GM12874 (cell line): ENCODE results near the gene LIFR.

Source experiments
- CTCF ChIP-seq: IDR thresholded peaks from 2 replicates; pipeline ENCODE4 v1.5.1; 2011; ENCODE audit warnings: low read depth, mild to moderate bottlenecking, control low read depth, low read length, moderate library complexity; ENCODE audit not compliant: insufficient read depth

The LIFR gene

GRCh38 chr5:38556599-38557307 is at the start of gene LIFR:
Gene LIFR (minus strand): TSS chr5:38556646. CDS start chr5:38530647, 25,999 bp downstream.
- no peak for TF ChIP-seq CTCF

GRCh38 chr5:38605610-38606009 is 49.2 kb upstream of the LIFR start:
- TF ChIP-seq CTCF = no peak

- no peak for TF ChIP-seq CTCF
These were observed 47.2 kb upstream of the LIFR start for GRCh38 chr5:38603691-38604090.

- no peak for TF ChIP-seq CTCF
These were observed 46.2 kb upstream of the LIFR start for GRCh38 chr5:38602641-38603040.

- TF ChIP-seq CTCF = no peak
These were observed 45.4 kb upstream of the LIFR start for GRCh38 chr5:38601863-38602298.

- TF ChIP-seq CTCF = no peak
These were observed 44.9 kb upstream of the LIFR start for GRCh38 chr5:38601133-38601862.

GRCh38 chr5:38600329-38601045 is 44.0 kb upstream of the LIFR start:
- TF ChIP-seq CTCF = no peak
